HepG2 (cell line): Measurements from ENCODE around the gene TP53. TPM values are rescaled to one million over a fixed set of nuclear protein-coding genes. Genes with fewer than 3 reads are reported as not detected.

Source experiments
- ATAC-seq: fragments of 200-7000 bp; cut with Tn5 transposase; 3 replicates; pipeline ENCODE4 v1.9.1; 2020; ENCODE audit warnings: mild to moderate bottlenecking, moderate library complexity
- BruUV-seq: library from RNA; stranded (reverse); fragments of 400-500 nt; replicated peaks from 2 replicates; lab custom pipeline; 2021; lab: Mats Ljungman, UMichigan
- CTCF ChIA-PET: fragments of 300-600 bp; formaldehyde crosslinking; extraction: SDS; loops from one replicate; lab custom pipeline; 2021; ENCODE audit warnings: low total read pairs, inconsistent platforms, low intra/inter-chr PET ratio; lab: Yijun Ruan, JAX
- POLR2A ChIA-PET: fragments of 350-600 bp; sonication (Branson Sonifier 250); formaldehyde crosslinking; loops from one replicate; lab custom pipeline; 2020; ENCODE audit warnings: antibody characterized with exemption, inconsistent platforms; lab: Yijun Ruan, JAX
- DNase-seq: peaks from one replicate; pipeline ENCODE4 v3.0.0-alpha.2; 2015; ENCODE audit warnings: low spot score
- FAIRE-seq: peaks from 3 replicates; lab custom pipeline; 2011; peaks lifted over from hg19 to GRCh38; lab: Jason Lieb, UNC
- H2AFZ ChIP-seq: one replicate; pipeline ENCODE4 v1.6.1; 2011; ENCODE audit warnings: low read length, inconsistent platforms
- H3K27ac ChIP-seq: fragments of 300-600 bp; 3 replicates; pipeline ENCODE4 v1.8.0; 2011; ENCODE audit warnings: mixed run types, mild to moderate bottlenecking, mixed read lengths, low read length, inconsistent platforms; ENCODE audit not compliant: insufficient read depth; ENCODE audit errors: extremely low read length
- H3K27me3 ChIP-seq, 2 experiments: fragments of 200-600 bp in 1 of 2; 2 replicates in 1 of 2; 3 replicates in 1 of 2; pipeline versions ENCODE4 v1.6.0 to v1.8.0; 2011; ENCODE audit warnings: low read length in 2 of 2, mild to moderate bottlenecking in 2 of 2, moderate library complexity in 2 of 2, inconsistent platforms in 1 of 2; ENCODE audit not compliant: insufficient read depth in 2 of 2, control insufficient read depth in 1 of 2
- H3K36me3 ChIP-seq, 2 experiments: fragments of 200-600 bp in 1 of 2; replicated peaks in 1 of 2; 2 replicates in 1 of 2; 3 replicates in 1 of 2; pipeline versions ENCODE4 v1.5.1 to v1.8.0; 2011; ENCODE audit warnings: low read length in 2 of 2, inconsistent platforms in 1 of 2; ENCODE audit not compliant: insufficient read depth in 2 of 2, control insufficient read depth in 1 of 2
- H3K4me1 ChIP-seq: 2 replicates; pipeline ENCODE4 v1.5.1; 2012; ENCODE audit warnings: low read length, inconsistent platforms; ENCODE audit not compliant: insufficient read depth
- H3K4me2 ChIP-seq: 2 replicates; pipeline ENCODE4 v1.6.0; 2011; ENCODE audit warnings: low read depth, low read length, inconsistent platforms
- H3K4me3 ChIP-seq, 3 experiments: fragments of 200-600 bp in 1 of 3; sonication (generic), shearing (Covaris generic) in 1 of 3; replicated peaks in 1 of 3; 2 replicates each; pipeline ENCODE4 v1.5.1; 2011 to 2016; ENCODE audit warnings: low read length in 3 of 3, inconsistent platforms in 2 of 3, low read depth in 2 of 3, mild to moderate bottlenecking in 2 of 3, control low read depth in 1 of 3, mixed read lengths in 1 of 3; ENCODE audit not compliant: insufficient read depth in 1 of 3
- H3K79me2 ChIP-seq: one replicate; pipeline ENCODE4 v1.6.1; 2011; ENCODE audit warnings: low read length, inconsistent platforms; ENCODE audit not compliant: insufficient read depth
- H3K9ac ChIP-seq: 2 replicates; pipeline ENCODE4 v1.6.0; 2011; ENCODE audit warnings: mild to moderate bottlenecking, low read depth, low read length, inconsistent platforms; ENCODE audit not compliant: insufficient read depth
- H3K9me3 ChIP-seq: 2 replicates; pipeline ENCODE4 v1.5.1; 2012; ENCODE audit warnings: mild to moderate bottlenecking, low read length
- H4K20me1 ChIP-seq: 2 replicates; pipeline ENCODE4 v1.6.0; 2011; ENCODE audit warnings: inconsistent platforms, mild to moderate bottlenecking, low read length, moderate library complexity; ENCODE audit not compliant: insufficient read depth
- AGO2 ChIP-seq: fragments of 200-400 bp; formaldehyde crosslinking; optimal IDR thresholded peaks from 2 replicates; pipeline ENCODE3; 2017; ENCODE audit warnings: mild to moderate bottlenecking, low read depth, low read length, moderate library complexity
- FOXJ3 ChIP-seq: sonication (generic); formaldehyde crosslinking; IDR thresholded peaks from 2 replicates; pipeline ENCODE4 v1.4.0; 2020; ENCODE audit warnings: missing genetic modification reagents, mild to moderate bottlenecking, borderline replicate concordance
- SMC3 ChIP-seq: IDR thresholded peaks from 2 replicates; pipeline ENCODE4 v1.6.1; 2011; ENCODE audit warnings: low read length, improper control_type of control experiment
- STAG1 ChIP-seq: sonication (generic); formaldehyde crosslinking; IDR thresholded peaks from 2 replicates; pipeline ENCODE4 v1.4.0; 2020; ENCODE audit warnings: missing genetic modification reagents
- WGBS: methylation state at CpG from one replicate; pipeline ENCODE4 v1.1.6; 2017; ENCODE audit warnings: low lambda C conversion rate; 5-methylcytosine and 5-hydroxymethylcytosine counted together
- in situ Hi-C: cut with HindIII; loops from 2 replicates; pipeline ENCODE4 v1.10.0; 2017; ENCODE audit warnings: low pct_unique_long_range_greater_than_20kb; ENCODE audit not compliant: extremely low pct_ligation_motif_present
- intact Hi-C: fragments of 100-400 bp; cut with micrococcal nuclease; formaldehyde crosslinking; loops from one replicate; pipeline ENCODE4 v1.10.0; 2022; ENCODE audit not compliant: unreplicated experiment
- polyA plus RNA-seq, 8 experiments: library from polyadenylated mRNA; depleted of rRNA in 3 of 8; stranded (reverse) in 7 of 8; unstranded in 1 of 8; fragments of >200 nt; fragmentation: Illumina TruSeq in 4 of 8; extraction: Trizol in 4 of 8; gene quantifications; 2 replicates each; pipeline versions ENCODE4 v1.2.1 to v1.2.3, GENCODE V29; 2011 to 2016; ENCODE audit warnings: low read depth in 4 of 8, missing spikeins in 1 of 8, mixed read lengths in 1 of 8; ENCODE audit not compliant: insufficient read depth in 1 of 8
- total RNA-seq, 5 experiments: library from RNA; depleted of rRNA; stranded (reverse); fragments of >200 nt; fragmentation: Illumina TruSeq; extraction: Trizol; gene quantifications; 2 replicates each; pipeline ENCODE4 v1.2.3, GENCODE V29; 2016; ENCODE audit warnings: low read depth in 1 of 5
- TF ChIP-seq, protein P1 (sequence below): sonication (generic); formaldehyde crosslinking; IDR thresholded peaks from 2 replicates; pipeline ENCODE4 v1.5.0; 2020; ENCODE audit warnings: mild to moderate bottlenecking, missing genetic modification reagents
- TF ChIP-seq, protein P2 (sequence below): sonication (generic); formaldehyde crosslinking; IDR thresholded peaks from 2 replicates; pipeline ENCODE4 v1.4.0; 2020; ENCODE audit warnings: mild to moderate bottlenecking, missing genetic modification reagents
- TF ChIP-seq, protein P3 (sequence below): sonication (generic); formaldehyde crosslinking; IDR thresholded peaks from 2 replicates; pipeline ENCODE4 v1.5.0; 2020; ENCODE audit warnings: mild to moderate bottlenecking, missing genetic modification reagents, moderate library complexity

TP53 gene
- total and polyA plus RNA-seq, 2 of the 13 experiments (the other 11 are each of a cell fraction or from before 2014, with no cell fraction given), result 17.1 to 29.9 TPM

DNA sequence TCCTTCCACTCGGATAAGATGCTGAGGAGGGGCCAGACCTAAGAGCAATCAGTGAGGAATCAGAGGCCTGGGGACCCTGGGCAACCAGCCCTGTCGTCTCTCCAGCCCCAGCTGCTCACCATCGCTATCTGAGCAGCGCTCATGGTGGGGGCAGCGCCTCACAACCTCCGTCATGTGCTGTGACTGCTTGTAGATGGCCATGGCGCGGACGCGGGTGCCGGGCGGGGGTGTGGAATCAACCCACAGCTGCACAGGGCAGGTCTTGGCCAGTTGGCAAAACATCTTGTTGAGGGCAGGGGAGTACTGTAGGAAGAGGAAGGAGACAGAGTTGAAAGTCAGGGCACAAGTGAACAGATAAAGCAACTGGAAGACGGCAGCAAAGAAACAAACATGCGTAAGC, 12.4 kb downstream of the TP53 start:
- no TSS peak for BruUV-seq
- POLR2A ChIA-PET, result no interaction called here
- 91% methylated on average over 14 of the region's 14 CpGs for WGBS
- Histone ChIP-seq H4K20me1 (no peaks in the 10 kb centered on the region), H3K27me3 (no peaks in the 10 kb centered on the region; a peak in 1 of 5 replicates), H3K4me1 (no peaks in the 10 kb centered on the region), H3K4me2 (no peak overlapping the region), H3K79me2 (no peaks in the 10 kb centered on the region), H2AFZ (no peak overlapping the region), H3K36me3 (peaks cover 20 to 30% of the 10 kb centered on the region in 2 experiments; a peak in 4 of 5 replicates), H3K9me3 (peaks cover 7% of the 10 kb centered on the region; the same call in 1 of the 2 replicates), H3K27ac (no peak overlapping the region), H3K4me3 (no peak overlapping the region), H3K9ac (no peak overlapping the region)
- in situ Hi-C loops, result no loop called here
- DNase-seq (no peak), FAIRE-seq (no peak), ATAC-seq (no peak)
- CTCF ChIA-PET, result no interaction called here
- intact Hi-C loops, result loop anchor here (5.0 kb wide), 1 partner anchor 43 kb away; the partner anchor contains the start of gene SHBG
- peak; percentile 32 for TF ChIP-seq AGO2
- TF ChIP-seq FOXJ3 (CRISPR knock-in tag), result no peak

DNA sequence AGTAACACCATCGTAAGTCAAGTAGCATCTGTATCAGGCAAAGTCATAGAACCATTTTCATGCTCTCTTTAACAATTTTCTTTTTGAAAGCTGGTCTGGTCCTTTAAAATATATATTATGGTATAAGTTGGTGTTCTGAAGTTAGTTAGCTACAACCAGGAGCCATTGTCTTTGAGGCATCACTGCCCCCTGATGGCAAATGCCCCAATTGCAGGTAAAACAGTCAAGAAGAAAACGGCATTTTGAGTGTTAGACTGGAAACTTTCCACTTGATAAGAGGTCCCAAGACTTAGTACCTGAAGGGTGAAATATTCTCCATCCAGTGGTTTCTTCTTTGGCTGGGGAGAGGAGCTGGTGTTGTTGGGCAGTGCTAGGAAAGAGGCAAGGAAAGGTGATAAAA, 14.1 kb downstream of the TP53 start:
- Histone ChIP-seq H3K4me2 (no peak overlapping the region), H4K20me1 (no peaks in the 10 kb centered on the region), H2AFZ (no peak overlapping the region), H3K9ac (no peak overlapping the region), H3K4me3 (no peak overlapping the region), H3K36me3 (peaks cover 25 to 36% of the 10 kb centered on the region in 2 experiments; a peak in 4 of 5 replicates), H3K27ac (no peak overlapping the region), H3K9me3 (peaks cover 7% of the 10 kb centered on the region; the same call in 1 of the 2 replicates), H3K27me3 (no peaks in the 10 kb centered on the region; a peak in 1 of 5 replicates), H3K4me1 (no peaks in the 10 kb centered on the region), H3K79me2 (no peaks in the 10 kb centered on the region)
- in situ Hi-C loops, result no loop called here
- TF ChIP-seq, protein P1, sequence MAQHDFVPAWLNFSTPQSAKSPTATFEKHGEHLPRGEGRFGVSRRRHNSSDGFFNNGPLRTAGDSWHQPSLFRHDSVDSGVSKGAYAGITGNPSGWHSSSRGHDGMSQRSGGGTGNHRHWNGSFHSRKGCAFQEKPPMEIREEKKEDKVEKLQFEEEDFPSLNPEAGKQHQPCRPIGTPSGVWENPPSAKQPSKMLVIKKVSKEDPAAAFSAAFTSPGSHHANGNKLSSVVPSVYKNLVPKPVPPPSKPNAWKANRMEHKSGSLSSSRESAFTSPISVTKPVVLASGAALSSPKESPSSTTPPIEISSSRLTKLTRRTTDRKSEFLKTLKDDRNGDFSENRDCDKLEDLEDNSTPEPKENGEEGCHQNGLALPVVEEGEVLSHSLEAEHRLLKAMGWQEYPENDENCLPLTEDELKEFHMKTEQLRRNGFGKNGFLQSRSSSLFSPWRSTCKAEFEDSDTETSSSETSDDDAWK (CRISPR knock-in tag), result no peak
- TF ChIP-seq SMC3 (peak; percentile 20), STAG1 (CRISPR knock-in tag) (peak; percentile 64)
- TF ChIP-seq, protein P2, sequence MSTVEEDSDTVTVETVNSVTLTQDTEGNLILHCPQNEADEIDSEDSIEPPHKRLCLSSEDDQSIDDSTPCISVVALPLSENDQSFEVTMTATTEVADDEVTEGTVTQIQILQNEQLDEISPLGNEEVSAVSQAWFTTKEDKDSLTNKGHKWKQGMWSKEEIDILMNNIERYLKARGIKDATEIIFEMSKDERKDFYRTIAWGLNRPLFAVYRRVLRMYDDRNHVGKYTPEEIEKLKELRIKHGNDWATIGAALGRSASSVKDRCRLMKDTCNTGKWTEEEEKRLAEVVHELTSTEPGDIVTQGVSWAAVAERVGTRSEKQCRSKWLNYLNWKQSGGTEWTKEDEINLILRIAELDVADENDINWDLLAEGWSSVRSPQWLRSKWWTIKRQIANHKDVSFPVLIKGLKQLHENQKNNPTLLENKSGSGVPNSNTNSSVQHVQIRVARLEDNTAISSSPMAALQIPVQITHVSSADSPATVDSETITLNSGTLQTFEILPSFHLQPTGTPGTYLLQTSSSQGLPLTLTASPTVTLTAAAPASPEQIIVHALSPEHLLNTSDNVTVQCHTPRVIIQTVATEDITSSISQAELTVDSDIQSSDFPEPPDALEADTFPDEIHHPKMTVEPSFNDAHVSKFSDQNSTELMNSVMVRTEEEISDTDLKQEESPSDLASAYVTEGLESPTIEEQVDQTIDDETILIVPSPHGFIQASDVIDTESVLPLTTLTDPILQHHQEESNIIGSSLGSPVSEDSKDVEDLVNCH (CRISPR knock-in tag), result no peak
- TF ChIP-seq, protein P3, sequence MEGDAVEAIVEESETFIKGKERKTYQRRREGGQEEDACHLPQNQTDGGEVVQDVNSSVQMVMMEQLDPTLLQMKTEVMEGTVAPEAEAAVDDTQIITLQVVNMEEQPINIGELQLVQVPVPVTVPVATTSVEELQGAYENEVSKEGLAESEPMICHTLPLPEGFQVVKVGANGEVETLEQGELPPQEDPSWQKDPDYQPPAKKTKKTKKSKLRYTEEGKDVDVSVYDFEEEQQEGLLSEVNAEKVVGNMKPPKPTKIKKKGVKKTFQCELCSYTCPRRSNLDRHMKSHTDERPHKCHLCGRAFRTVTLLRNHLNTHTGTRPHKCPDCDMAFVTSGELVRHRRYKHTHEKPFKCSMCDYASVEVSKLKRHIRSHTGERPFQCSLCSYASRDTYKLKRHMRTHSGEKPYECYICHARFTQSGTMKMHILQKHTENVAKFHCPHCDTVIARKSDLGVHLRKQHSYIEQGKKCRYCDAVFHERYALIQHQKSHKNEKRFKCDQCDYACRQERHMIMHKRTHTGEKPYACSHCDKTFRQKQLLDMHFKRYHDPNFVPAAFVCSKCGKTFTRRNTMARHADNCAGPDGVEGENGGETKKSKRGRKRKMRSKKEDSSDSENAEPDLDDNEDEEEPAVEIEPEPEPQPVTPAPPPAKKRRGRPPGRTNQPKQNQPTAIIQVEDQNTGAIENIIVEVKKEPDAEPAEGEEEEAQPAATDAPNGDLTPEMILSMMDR (CRISPR knock-in tag), result peak; percentile 72
- FAIRE-seq, result no peak
- ChIA-PET POLR2A (interaction anchor here (0.7 to 2.5 kb wide), 5 partner anchors 13 to 94 kb away, joined by 3 to 11 read pairs (median 3); partner anchors contain the start of genes CD68, MPDU1, SAT2 and TP53), CTCF (interaction anchor here (1.1 to 2.1 kb wide), 4 partner anchors 39 to 158 kb away, joined by 4 to 10 read pairs (median 6); no protein-coding TSS in a partner anchor)
- peak; percentile 27 for DNase-seq
- BruUV-seq, result no TSS peak
- WGBS, result 93% methylated on average over 2 of the region's 2 CpGs
- ATAC-seq, result no peak
- intact Hi-C loops, result loop anchor here (1.0 to 5.0 kb wide), 2 partner anchors 41 to 87 kb away; partner anchors contain the start of gene SHBG
